ENCODE measurements around the gene ZYX. TPM values are rescaled to one million over a fixed set of nuclear protein-coding genes. Genes with fewer than 3 reads are reported as not detected.
A peak's percentile ranks its signal among the peaks of the same experiment; 100 is the strongest.

Gene ZYX
- total and polyA plus RNA-seq, 2 of the 13 experiments (the other 11 are each of a cell fraction or from before 2014, with no cell fraction given) = 9.9 to 13.7 TPM

DNA sequence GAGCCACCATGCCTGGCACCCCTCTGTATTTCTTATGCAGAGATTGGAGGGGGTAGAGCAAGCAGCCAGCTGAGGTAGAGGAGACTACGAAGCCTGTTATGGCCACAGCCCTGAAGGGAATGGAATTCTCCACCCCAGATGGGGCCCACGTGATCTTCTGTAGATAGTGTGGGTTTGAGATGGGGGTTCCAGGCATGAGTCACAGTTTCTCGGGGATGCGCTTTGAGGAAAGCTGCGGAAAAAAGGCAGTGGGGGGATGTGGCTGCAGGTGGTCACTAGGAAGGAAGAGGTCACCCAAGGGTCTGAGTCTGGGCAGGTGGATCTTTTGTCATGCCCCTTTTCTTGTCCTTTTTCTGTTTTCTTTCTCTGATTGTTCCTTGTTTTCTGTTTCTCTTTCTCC is 30.1 kb upstream of the ZYX start:
- in situ Hi-C loops (cut with HindIII; ENCODE audit: extremely low pct_ligation_motif_present, low pct_unique_long_range_greater_than_20kb) (no loop called here), intact Hi-C loops (cut with micrococcal nuclease; ENCODE audit: unreplicated experiment) (no loop called here)
- Histone ChIP-seq H3K36me3 (replicated peaks in 1 of 2; ENCODE audit: control insufficient read depth in 1 of 2, insufficient read depth in 2 of 2, low read length in 2 of 2) (no peaks in the 10 kb centered on the region), H3K79me2 (ENCODE audit: insufficient read depth, low read length) (no peaks in the 10 kb centered on the region), H3K4me3 (replicated peaks in 1 of 3; ENCODE audit: insufficient read depth in 1 of 3, low read depth in 2 of 3, low read length in 3 of 3) (no peak overlapping the region), H2AFZ (ENCODE audit: low read length) (no peak overlapping the region), H3K9ac (ENCODE audit: insufficient read depth, low read depth, low read length) (no peak overlapping the region), H3K4me1 (ENCODE audit: insufficient read depth, low read length) (no peaks in the 10 kb centered on the region), H3K9me3 (ENCODE audit: low read length) (no peaks in the 10 kb centered on the region), H3K27ac (ENCODE audit: extremely low read length, insufficient read depth, low read length) (no peak overlapping the region), H3K4me2 (ENCODE audit: low read depth, low read length) (no peak overlapping the region), H4K20me1 (ENCODE audit: insufficient read depth, low read length) (no peaks in the 10 kb centered on the region), H3K27me3 (ENCODE audit: control insufficient read depth in 1 of 2, insufficient read depth in 2 of 2, low read length in 2 of 2) (peaks cover 3 to 18% of the 10 kb centered on the region in 2 experiments; a peak in 2 of 5 replicates)
- POLR2A ChIA-PET = no interaction called here
- no TSS peak for BruUV-seq (replicated peaks)
- no peak for FAIRE-seq
- TF ChIP-seq RCOR2 (CRISPR knock-in tag; IDR thresholded peaks at IDR 0.05) = no peak
- DNase-seq (ENCODE audit: low spot score) = no peak
- ATAC-seq = no peak
- 41% methylated on average over 5 of the region's 5 CpGs for WGBS (ENCODE audit: low lambda C conversion rate)
- CTCF ChIA-PET (ENCODE audit: low intra/inter-chr PET ratio, low total read pairs) = no interaction called here

- no peak for FAIRE-seq
- POLR2A ChIA-PET = no interaction called here
Measured at GRCh38 chr7:143351574-143351973, 29.6 kb upstream of the ZYX start.

DNA sequence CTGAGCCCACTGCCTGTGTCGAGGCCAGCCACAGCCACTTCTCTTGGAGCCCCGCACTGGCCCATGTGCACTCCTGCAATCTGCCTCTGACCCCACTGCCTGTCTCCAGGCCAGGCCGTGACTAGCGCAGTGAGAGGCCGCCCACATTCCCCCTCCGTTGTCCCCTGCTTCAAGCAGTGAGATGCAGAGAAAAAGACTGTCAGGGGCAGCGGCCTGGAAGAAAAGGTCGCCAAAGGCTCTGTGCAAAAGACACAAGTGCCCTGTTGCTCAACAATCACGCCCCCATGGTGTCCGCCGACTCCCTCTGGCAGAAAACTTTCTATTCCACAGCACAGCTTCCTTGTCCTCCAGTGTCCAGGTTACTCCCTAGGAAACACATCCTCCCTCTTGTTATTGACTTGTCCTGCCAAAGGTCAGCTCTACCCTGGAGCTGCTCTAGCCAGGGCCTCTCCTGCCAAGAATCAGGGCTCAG is 28.6 kb upstream of the ZYX start:
- Histone ChIP-seq H3K79me2 (ENCODE audit: insufficient read depth, low read length) (no peaks in the 10 kb centered on the region), H3K27me3 (ENCODE audit: control insufficient read depth in 1 of 2, insufficient read depth in 2 of 2, low read length in 2 of 2) (peaks cover 3 to 25% of the 10 kb centered on the region in 2 experiments; a peak in 3 of 5 replicates), H3K9me3 (ENCODE audit: low read length) (no peaks in the 10 kb centered on the region), H3K9ac (ENCODE audit: insufficient read depth, low read depth, low read length) (no peak overlapping the region), H3K4me1 (ENCODE audit: insufficient read depth, low read length) (no peaks in the 10 kb centered on the region), H3K4me2 (ENCODE audit: low read depth, low read length) (no peak overlapping the region), H3K27ac (ENCODE audit: extremely low read length, insufficient read depth, low read length) (no peak overlapping the region), H3K36me3 (replicated peaks in 1 of 2; ENCODE audit: control insufficient read depth in 1 of 2, insufficient read depth in 2 of 2, low read length in 2 of 2) (no peaks in the 10 kb centered on the region), H4K20me1 (ENCODE audit: insufficient read depth, low read length) (no peaks in the 10 kb centered on the region), H3K4me3 (replicated peaks in 1 of 3; ENCODE audit: insufficient read depth in 1 of 3, low read depth in 2 of 3, low read length in 3 of 3) (no peak overlapping the region), H2AFZ (ENCODE audit: low read length) (no peak overlapping the region)
- in situ Hi-C loops (cut with HindIII; ENCODE audit: extremely low pct_ligation_motif_present, low pct_unique_long_range_greater_than_20kb) (no loop called here), intact Hi-C loops (cut with micrococcal nuclease; ENCODE audit: unreplicated experiment) (no loop called here)
- POLR2A ChIA-PET = no interaction called here
- CTCF ChIA-PET (ENCODE audit: low intra/inter-chr PET ratio, low total read pairs) = no interaction called here
- no TSS peak for BruUV-seq (replicated peaks)
- TF ChIP-seq, protein P1, sequence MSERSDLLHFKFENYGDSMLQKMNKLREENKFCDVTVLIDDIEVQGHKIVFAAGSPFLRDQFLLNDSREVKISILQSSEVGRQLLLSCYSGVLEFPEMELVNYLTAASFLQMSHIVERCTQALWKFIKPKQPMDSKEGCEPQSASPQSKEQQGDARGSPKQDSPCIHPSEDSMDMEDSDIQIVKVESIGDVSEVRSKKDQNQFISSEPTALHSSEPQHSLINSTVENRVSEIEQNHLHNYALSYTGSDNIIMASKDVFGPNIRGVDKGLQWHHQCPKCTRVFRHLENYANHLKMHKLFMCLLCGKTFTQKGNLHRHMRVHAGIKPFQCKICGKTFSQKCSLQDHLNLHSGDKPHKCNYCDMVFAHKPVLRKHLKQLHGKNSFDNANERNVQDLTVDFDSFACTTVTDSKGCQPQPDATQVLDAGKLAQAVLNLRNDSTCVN (CRISPR knock-in tag; IDR thresholded peaks at IDR 0.05; ENCODE audit: borderline replicate concordance) = no peak
- WGBS (ENCODE audit: low lambda C conversion rate) = 35% methylated on average over 9 of the region's 11 CpGs
- no peak for DNase-seq (ENCODE audit: low spot score)
- ATAC-seq = peak; percentile 62
- FAIRE-seq = no peak

More at GRCh38 chr7:143351574-143351973, 29.6 kb upstream of the ZYX start:
- BruUV-seq (replicated peaks) = no TSS peak
- DNase-seq (ENCODE audit: low spot score) (no peak), ATAC-seq (no peak)
- Histone ChIP-seq H3K4me1 (ENCODE audit: insufficient read depth, low read length) (no peaks in the 10 kb centered on the region), H3K4me2 (ENCODE audit: low read depth, low read length) (no peak overlapping the region), H2AFZ (ENCODE audit: low read length) (no peak overlapping the region), H3K27me3 (ENCODE audit: control insufficient read depth in 1 of 2, insufficient read depth in 2 of 2, low read length in 2 of 2) (peaks cover 3 to 18% of the 10 kb centered on the region in 2 experiments; a peak in 3 of 5 replicates), H3K9me3 (ENCODE audit: low read length) (no peaks in the 10 kb centered on the region), H3K79me2 (ENCODE audit: insufficient read depth, low read length) (no peaks in the 10 kb centered on the region), H3K27ac (ENCODE audit: extremely low read length, insufficient read depth, low read length) (no peak overlapping the region), H4K20me1 (ENCODE audit: insufficient read depth, low read length) (no peaks in the 10 kb centered on the region), H3K36me3 (replicated peaks in 1 of 2; ENCODE audit: control insufficient read depth in 1 of 2, insufficient read depth in 2 of 2, low read length in 2 of 2) (no peaks in the 10 kb centered on the region), H3K9ac (ENCODE audit: insufficient read depth, low read depth, low read length) (no peak overlapping the region), H3K4me3 (replicated peaks in 1 of 3; ENCODE audit: insufficient read depth in 1 of 3, low read depth in 2 of 3, low read length in 3 of 3) (no peak overlapping the region)
- TF ChIP-seq ETV5 (CRISPR knock-in tag; IDR thresholded peaks at IDR 0.05; ENCODE audit: borderline replicate concordance) = no peak
- 60% methylated on average over 8 of the region's 9 CpGs for WGBS (ENCODE audit: low lambda C conversion rate)
- intact Hi-C loops (cut with micrococcal nuclease; ENCODE audit: unreplicated experiment) (no loop called here), in situ Hi-C loops (cut with HindIII; ENCODE audit: extremely low pct_ligation_motif_present, low pct_unique_long_range_greater_than_20kb) (no loop called here)
- CTCF ChIA-PET (ENCODE audit: low intra/inter-chr PET ratio, low total read pairs) = no interaction called here

All from HepG2 (cell line).